ENCODE results near the gene USP22. TPM values are rescaled to one million over a fixed set of nuclear protein-coding genes. Genes with fewer than 3 reads are reported as not detected.

USP22 gene
- total and polyA plus RNA-seq, 2 donors (not counting 3 experiments of a cell fraction or from before 2014, with no cell fraction given), result 204 to 260 TPM

DNA sequence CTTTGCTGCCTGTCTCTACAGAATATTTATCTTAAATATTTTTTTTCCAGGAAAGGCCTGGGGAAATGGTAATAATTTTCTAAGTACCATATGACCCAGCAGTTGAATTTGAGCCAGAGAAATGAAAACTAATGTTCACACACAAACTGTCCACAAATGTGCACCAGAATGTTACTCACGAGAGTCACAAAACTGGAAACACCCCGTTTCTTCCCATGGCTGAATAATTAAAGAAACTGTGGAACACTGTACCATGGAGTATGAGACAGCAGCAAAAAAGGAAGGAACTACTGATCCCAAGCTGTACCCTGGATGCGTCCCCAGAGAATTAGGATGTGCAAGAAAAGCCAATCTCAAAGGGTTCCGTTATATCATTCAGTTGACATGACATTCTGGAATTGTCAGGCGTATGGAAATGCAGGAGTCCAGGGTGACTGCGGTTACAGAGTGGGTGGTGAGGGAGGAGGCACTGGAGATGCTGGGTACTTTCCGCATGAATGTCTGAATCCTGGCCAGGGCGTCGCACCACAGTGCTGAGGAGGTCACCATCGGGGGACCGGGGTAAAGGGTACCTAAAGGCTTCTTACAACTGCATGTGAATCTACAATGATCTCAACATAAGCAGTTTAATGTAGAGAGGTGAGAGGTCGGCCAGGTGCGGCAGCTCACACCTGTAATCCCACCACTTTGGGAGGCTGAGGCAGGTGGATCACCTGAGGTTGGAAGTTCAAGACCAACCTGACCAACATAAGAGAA is 34.5 kb downstream of the USP22 start:
- ChIA-PET POLR2A (no interaction called here), CTCF (no interaction called here)
- intact Hi-C loops (cut with micrococcal nuclease), result no loop called here

More for the DNA sequence above, 34.5 kb downstream of the USP22 start:
- H4K20me1 ChIP-seq (replicated peaks; ENCODE audit: control insufficient read depth, extremely low read depth, insufficient read depth, low read length), result peaks cover 5% of the 10 kb centered on the region
- H3K9me1 ChIP-seq (replicated peaks; ENCODE audit: control insufficient read depth, extremely low read depth, insufficient read depth, low read length), result no peaks in the 10 kb centered on the region
- H3K27me3 ChIP-seq (ENCODE audit: control insufficient read depth in 2 of 2, insufficient read depth in 2 of 2, low read length in 2 of 2), result no peaks in the 10 kb centered on the region
- FAIRE-seq (no peak), DNase-seq (ENCODE audit: low read depth, low spot score) (no peak)
- dilution Hi-C loops (cut with MboI; ENCODE audit: extremely low pct_ligation_motif_present, low sequenced_read_pairs), result no loop called here
- peaks cover 45% of the 10 kb centered on the region for H3K79me2 ChIP-seq (ENCODE audit: control insufficient read depth, insufficient read depth, low read length)
- no peaks in the 10 kb centered on the region for H3K9me3 ChIP-seq (replicated peaks; ENCODE audit: control insufficient read depth, insufficient read depth, low read length)
- BruUV-seq (replicated peaks), result no TSS peak
- H3K4me2 ChIP-seq (ENCODE audit: insufficient read depth, low read length), result no peak overlapping the region
- TF ChIP-seq JUN (IDR thresholded peaks at IDR 0.05; ENCODE audit: borderline replicate concordance, insufficient read depth, insufficient read length, low read depth) (no peak), FOS (IDR thresholded peaks at IDR 0.05; ENCODE audit: borderline replicate concordance, insufficient read depth, low read length) (no peak), POLR2A (IDR thresholded peaks at IDR 0.05; ENCODE audit: low read depth, low read length) (no peak), EZH2 (IDR thresholded peaks at IDR 0.05; ENCODE audit: borderline replicate concordance, low read depth, low read length, severe bottlenecking) (no peak), POLR2AphosphoS5 (IDR thresholded peaks at IDR 0.05; ENCODE audit: insufficient read depth, low read depth, low read length) (no peak), MYC (IDR thresholded peaks at IDR 0.05; ENCODE audit: low read depth, low read length) (no peak), GATA2 (IDR thresholded peaks at IDR 0.05; ENCODE audit: insufficient read depth, insufficient read length, low read depth, low read length) (no peak)
- TF ChIP-seq, protein P1, sequence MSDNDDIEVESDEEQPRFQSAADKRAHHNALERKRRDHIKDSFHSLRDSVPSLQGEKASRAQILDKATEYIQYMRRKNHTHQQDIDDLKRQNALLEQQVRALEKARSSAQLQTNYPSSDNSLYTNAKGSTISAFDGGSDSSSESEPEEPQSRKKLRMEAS (IDR thresholded peaks at IDR 0.05; ENCODE audit: insufficient read depth, insufficient read length), result no peak
- TF ChIP-seq, protein P2, sequence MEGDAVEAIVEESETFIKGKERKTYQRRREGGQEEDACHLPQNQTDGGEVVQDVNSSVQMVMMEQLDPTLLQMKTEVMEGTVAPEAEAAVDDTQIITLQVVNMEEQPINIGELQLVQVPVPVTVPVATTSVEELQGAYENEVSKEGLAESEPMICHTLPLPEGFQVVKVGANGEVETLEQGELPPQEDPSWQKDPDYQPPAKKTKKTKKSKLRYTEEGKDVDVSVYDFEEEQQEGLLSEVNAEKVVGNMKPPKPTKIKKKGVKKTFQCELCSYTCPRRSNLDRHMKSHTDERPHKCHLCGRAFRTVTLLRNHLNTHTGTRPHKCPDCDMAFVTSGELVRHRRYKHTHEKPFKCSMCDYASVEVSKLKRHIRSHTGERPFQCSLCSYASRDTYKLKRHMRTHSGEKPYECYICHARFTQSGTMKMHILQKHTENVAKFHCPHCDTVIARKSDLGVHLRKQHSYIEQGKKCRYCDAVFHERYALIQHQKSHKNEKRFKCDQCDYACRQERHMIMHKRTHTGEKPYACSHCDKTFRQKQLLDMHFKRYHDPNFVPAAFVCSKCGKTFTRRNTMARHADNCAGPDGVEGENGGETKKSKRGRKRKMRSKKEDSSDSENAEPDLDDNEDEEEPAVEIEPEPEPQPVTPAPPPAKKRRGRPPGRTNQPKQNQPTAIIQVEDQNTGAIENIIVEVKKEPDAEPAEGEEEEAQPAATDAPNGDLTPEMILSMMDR (IDR thresholded peaks at IDR 0.05; ENCODE audit: extremely low read depth in 1 of 2, insufficient read depth in 1 of 2, low read depth in 1 of 2, low read length in 2 of 2), result no peak
- no peak overlapping the region for H3K4me3 ChIP-seq (replicated peaks in 1 of 3; ENCODE audit: insufficient read depth in 1 of 3, low read depth in 1 of 3, low read length in 3 of 3)
- H3K27ac ChIP-seq (ENCODE audit: insufficient read depth, low read depth, low read length), result no peak overlapping the region
- H3K4me1 ChIP-seq (ENCODE audit: control insufficient read depth, extremely low read depth, insufficient read depth, low read length), result no peaks in the 10 kb centered on the region
- H3K9ac ChIP-seq (replicated peaks; ENCODE audit: extremely low read depth, insufficient read depth, low read length), result no peak overlapping the region
- H2AFZ ChIP-seq (ENCODE audit: low read depth, low read length), result no peak overlapping the region
- H3K36me3 ChIP-seq (ENCODE audit: control insufficient read depth in 2 of 2, extremely low read depth in 1 of 2, insufficient read depth in 2 of 2, low read length in 2 of 2), result peaks cover 57 to 71% of the 10 kb centered on the region in 2 experiments
